Activated CD8-positive, alpha-beta memory T cell treated with anti-CD3 and anti-CD28 coated beads for 36 hours (primary cell): Measurements from ENCODE around the gene HLA-DOB. TPM values are rescaled to one million over a fixed set of nuclear protein-coding genes. Genes with fewer than 3 reads are reported as not detected.
"Not testable (repeated sequence)": the region's sequence is repeated elsewhere in the genome, so short reads cannot be mapped to it uniquely, and the experiment has no call there.

Experiments used
- CTCF ChIA-PET: fragments of 350-600 bp; sonication (Branson Sonifier 250); formaldehyde crosslinking; loops from one replicate; lab custom pipeline; 2021; ENCODE audit warnings: antibody characterized with exemption; lab: Charles Lee
- POLR2A ChIA-PET: fragments of 350-600 bp; sonication (Branson Sonifier 250); formaldehyde crosslinking; loops from one replicate; lab custom pipeline; 2021; ENCODE audit warnings: antibody characterized with exemption; lab: Charles Lee
- total RNA-seq, 2 experiments: library from RNA; stranded (reverse); gene quantifications; one replicate each; pipeline ENCODE4 v1.2.3, GENCODE V29; 2021

The HLA-DOB gene
- total RNA-seq, 2 experiments from 2014 or later: 0.72 to 1.2 TPM

DNA sequence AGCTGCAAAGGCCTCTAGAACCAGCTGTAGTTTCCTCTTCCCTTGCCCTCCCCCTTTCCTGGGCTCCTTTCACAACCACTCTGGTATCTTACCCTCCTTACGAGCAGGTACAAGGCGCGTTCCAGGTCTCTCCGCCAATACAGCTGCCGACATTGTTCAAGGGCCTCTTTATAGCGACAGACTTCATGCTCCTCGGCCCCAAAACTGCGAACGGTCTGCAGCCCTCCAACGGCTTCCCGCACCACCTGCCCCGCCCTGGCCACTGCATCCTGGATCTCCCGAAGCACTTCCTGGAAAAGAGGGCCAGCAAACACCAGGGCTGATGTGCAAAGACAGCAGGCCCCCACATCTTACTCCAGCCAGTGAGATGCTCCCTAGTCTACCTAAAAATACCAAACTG is 15.7 kb upstream of the HLA-DOB start:
- ChIA-PET POLR2A (no interaction called here), CTCF (no interaction called here)

DNA sequence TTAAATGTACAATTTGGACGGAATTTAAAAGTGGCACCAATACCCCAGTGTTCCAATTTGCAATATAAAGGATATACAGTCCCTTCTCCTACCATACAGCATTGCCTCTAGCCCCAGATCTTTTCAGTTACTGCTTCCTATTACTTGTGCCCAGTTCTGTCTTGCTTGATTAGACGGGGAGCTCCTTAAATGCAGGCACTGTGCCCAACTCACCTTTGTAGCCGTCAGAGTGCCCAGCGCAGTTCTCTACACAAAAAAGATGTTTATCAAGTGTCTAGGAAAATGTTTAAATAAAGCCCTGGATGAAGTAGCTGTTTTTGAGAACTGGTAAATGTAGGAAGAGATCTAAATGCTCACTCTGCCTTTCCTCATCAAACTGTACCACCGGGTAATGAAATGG is 14.1 kb upstream of the HLA-DOB start:
- ChIA-PET POLR2A (no interaction called here), CTCF (interaction anchor here (1.2 kb wide), 1 partner anchor 14 kb away, joined by 3 read pairs; no protein-coding TSS in a partner anchor)

- ChIA-PET CTCF (no interaction called here), POLR2A (no interaction called here)
Measured at GRCh38 chr6:32830017-32830416, 13.2 kb upstream of the HLA-DOB start.

GRCh38 chr6:32829495-32829894 is 12.7 kb upstream of the HLA-DOB start:
- POLR2A ChIA-PET: no interaction called here

GRCh38 chr6:32827025-32827424 is 10.2 kb upstream of the HLA-DOB start:
- ChIA-PET CTCF (interaction anchor here (1.8 kb wide), 1 partner anchor 11 kb away, joined by 8 read pairs; the partner anchor contains the start of gene TAP2), POLR2A (interaction anchor here (0.9 kb wide), 1 partner anchor 17 kb away, joined by 3 read pairs; the partner anchor contains the start of gene PSMB8)

More at GRCh38 chr6:32829495-32829894, 12.7 kb upstream of the HLA-DOB start:
- CTCF ChIA-PET: no interaction called here

GRCh38 chr6:32825966-32826365 is 9.2 kb upstream of the HLA-DOB start:
- CTCF ChIA-PET: interaction anchor here (0.8 to 1.8 kb wide), 2 partner anchors 12 to 42 kb away, joined by 3 to 8 read pairs; partner anchors contain the start of gene TAP2
- POLR2A ChIA-PET: no interaction called here

DNA sequence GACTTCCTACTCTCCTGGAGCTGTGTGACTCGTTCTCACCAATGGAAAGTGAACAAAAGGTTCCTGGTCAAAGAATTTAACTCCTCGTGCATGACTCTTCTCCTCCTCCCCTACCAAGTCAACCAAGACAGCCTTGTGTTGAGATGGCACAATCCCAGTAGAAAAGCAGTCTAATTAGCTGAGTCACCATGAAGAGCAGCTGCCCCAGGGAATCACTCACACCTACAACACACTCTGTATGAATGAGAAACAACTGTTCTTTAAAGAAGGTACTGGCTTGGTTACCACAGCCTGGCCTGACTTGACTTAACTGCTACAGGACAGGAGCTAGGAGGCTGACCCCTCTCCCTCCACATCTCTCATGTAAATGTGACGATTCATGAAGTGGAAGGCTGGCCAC is 2.9 kb upstream of the HLA-DOB start:
- POLR2A ChIA-PET: no interaction called here

GRCh38 chr6:32818867-32819266 is 2.1 kb upstream of the HLA-DOB start:
- ChIA-PET POLR2A (no interaction called here), CTCF (no interaction called here)

More for the DNA sequence above, 2.9 kb upstream of the HLA-DOB start:
- CTCF ChIA-PET: interaction anchor here (0.9 kb wide), 1 partner anchor 19 kb away, joined by 3 read pairs; the partner anchor contains the start of gene TAP2

DNA sequence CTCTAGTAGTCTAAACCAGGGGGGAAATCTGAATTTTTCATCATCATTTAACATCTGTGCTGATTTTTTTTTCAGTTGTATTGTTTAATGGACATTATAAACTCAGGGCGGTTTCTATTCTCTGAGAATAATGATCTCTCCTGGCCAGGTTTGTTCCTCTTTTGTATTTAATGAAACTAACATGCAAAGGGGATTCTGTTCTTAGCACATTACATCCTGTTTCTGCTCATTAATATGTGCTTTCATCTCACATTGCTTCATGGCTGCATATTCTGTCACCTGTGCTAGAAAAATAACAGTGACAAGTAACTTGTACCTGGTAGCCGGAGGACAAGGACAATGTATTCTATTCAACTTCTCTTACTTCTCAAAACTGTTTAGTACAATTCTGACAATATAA is 806 bp downstream of the HLA-DOB start:
- CTCF ChIA-PET: no interaction called here

GRCh38 chr6:32815115-32815514 is 1.7 kb downstream of the HLA-DOB start:
- ChIA-PET CTCF (no interaction called here), POLR2A (interaction anchor here (0.6 kb wide), 1 partner anchor 62 kb away, joined by 4 read pairs; no protein-coding TSS in a partner anchor)

More for the DNA sequence above, 806 bp downstream of the HLA-DOB start:
- POLR2A ChIA-PET: no interaction called here

DNA sequence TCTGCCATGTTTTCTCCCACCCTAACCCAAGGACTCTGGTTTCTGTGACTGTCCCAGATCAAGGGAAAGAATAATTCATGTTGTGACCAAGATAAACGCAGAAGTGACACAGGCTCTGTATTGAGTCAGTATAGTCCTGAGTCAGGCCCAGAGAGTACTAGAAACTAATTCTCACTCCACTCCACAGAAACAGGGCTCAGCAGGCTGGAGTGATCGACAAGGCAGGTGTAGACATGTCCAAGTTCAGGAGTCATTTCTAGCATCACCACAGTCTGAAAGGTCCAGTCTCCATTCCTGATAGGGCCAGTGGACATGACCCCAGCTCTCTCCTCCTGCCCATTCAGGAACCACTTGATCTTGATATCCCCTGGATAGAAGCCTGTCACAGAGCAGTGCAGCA is 2.7 kb downstream of the HLA-DOB start:
- ChIA-PET POLR2A (interaction anchor here (0.6 kb wide), 1 partner anchor 63 kb away, joined by 4 read pairs; no protein-coding TSS in a partner anchor), CTCF (no interaction called here)

GRCh38 chr6:32809171-32809570 is 7.6 kb downstream of the HLA-DOB start:
- ChIA-PET CTCF (interaction anchor here (0.6 to 1.0 kb wide), 2 partner anchors 395 to 716 kb away, joined by 3 read pairs; no protein-coding TSS in a partner anchor), POLR2A (no interaction called here)

- CTCF ChIA-PET: interaction anchor here (1.4 to 1.5 kb wide), 2 partner anchors 61 to 394 kb away, joined by 3 read pairs; no protein-coding TSS in a partner anchor
Measured at GRCh38 chr6:32807020-32807580, 9.7 kb downstream of the HLA-DOB start.

DNA sequence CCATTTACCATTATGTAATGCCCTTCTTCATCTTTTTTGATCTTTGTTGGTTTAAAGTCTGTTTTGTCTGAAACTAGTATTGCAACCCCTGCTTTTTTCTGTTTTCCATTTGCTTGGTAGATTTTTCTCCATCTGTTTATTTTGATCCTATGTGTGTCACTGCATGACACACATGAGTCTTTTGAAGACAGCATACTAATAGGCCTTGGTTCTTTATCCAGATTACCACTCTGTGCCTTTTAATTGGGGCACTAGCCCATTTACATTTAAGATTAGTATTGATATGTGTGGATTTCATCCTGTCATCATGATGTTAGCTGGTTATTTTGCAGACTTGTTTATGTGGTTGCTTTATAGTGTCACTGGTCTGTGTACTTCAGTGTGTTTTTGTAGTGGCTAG is 11.4 kb downstream of the HLA-DOB start:
- CTCF ChIA-PET, POLR2A ChIA-PET: not testable (repeated sequence)

More at GRCh38 chr6:32807020-32807580, 9.7 kb downstream of the HLA-DOB start:
- POLR2A ChIA-PET: no interaction called here

GRCh38 chr6:32803416-32803815 is 13.4 kb downstream of the HLA-DOB start:
- CTCF ChIA-PET: no interaction called here
- POLR2A ChIA-PET: no interaction called here

GRCh38 chr6:32799740-32800139 is 17.1 kb downstream of the HLA-DOB start:
- ChIA-PET CTCF (interaction anchor here (0.8 to 1.2 kb wide), 3 partner anchors 10 to 38 kb away, joined by 3 to 5 read pairs (median 4); partner anchors contain the start of gene TAP2), POLR2A (no interaction called here)

GRCh38 chr6:32799168-32799567 is 17.6 kb downstream of the HLA-DOB start:
- CTCF ChIA-PET: interaction anchor here (0.8 to 1.2 kb wide), 3 partner anchors 11 to 39 kb away, joined by 3 to 5 read pairs (median 4); partner anchors contain the start of gene TAP2
- POLR2A ChIA-PET: no interaction called here

DNA sequence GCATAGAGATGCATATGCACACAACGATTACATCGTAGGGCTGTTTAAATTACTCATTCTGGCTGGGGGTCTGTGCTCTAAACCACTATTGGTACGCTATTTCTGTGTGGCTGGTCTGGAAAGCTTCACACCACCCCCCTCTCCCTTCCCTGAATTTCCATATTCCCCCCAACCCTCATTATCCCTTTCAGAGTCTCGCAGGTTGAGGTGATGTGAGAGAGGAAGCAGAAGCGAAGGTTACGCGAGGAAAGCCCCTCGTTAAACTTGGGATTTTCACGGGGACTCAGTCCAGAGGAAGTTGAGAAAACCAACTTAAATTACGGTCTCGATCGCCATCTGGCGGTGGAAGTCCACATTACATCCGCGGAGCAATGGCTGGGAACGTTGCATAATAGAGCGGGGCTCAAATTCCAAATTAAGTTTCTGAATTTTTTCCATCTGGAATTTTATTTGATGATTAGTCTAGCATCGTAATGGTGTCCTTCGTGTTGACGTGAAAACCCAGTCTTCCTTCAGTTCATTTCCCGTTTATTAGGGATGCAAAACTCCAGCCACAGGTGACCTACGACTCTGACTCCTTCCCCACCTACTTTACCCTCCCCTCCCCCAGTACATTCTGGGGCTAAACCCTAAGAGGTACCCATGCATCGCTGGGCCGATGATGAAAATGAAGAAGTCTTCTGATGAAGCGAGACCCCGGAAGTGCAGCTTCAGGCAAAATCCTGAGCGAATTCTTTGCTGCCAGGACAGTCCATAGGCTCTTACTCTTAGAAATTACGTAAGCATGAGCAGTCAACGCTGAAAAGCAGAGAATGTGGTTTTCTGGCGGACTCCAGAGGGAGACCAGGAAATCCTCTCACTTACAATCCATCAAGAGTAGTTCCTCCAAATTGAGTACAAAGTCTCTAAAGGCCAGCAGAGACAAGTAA is 19.7 kb downstream of the HLA-DOB start:
- ChIA-PET CTCF (interaction anchor here (0.6 to 1.6 kb wide), 4 partner anchors 10 to 382 kb away, joined by 3 to 7 read pairs (median 4); no protein-coding TSS in a partner anchor), POLR2A (no interaction called here)

DNA sequence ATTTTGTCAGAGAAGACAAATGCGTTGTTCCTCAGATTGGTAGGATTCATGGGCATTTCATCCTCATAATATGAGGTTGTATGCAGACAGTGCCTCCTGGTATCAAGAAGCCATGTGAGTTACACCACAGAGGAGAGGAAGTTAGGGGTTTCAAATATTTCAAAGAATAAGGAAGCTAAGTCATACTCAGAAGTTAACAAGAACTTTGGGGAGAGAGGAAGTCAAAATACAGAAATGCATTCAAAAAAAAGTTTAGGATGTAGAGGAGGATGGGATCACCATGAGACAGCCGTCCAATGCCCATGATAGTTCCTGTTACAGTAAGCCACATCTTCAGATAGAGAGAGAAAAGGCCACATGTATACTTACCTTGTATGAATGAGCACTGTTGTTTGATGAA is 22.3 kb downstream of the HLA-DOB start:
- ChIA-PET CTCF (interaction anchor here (1.0 to 1.8 kb wide), 4 partner anchors 60 to 381 kb away, joined by 4 to 5 read pairs (median 4); no protein-coding TSS in a partner anchor), POLR2A (interaction anchor here (0.6 kb wide), 1 partner anchor 44 kb away, joined by 3 read pairs; the partner anchor contains the start of gene TAP2)
